GM12865 (cell line): ENCODE data around the gene TAAR6.
"Not testable (repeated sequence)": the region's sequence is repeated elsewhere in the genome, so short reads cannot be mapped to it uniquely, and the experiment has no call there.

Experiments used
- DNase-seq: peaks from one replicate; pipeline ENCODE4 v3.0.0; 2010; ENCODE audit warnings: low read depth
- H3K4me3 ChIP-seq: 2 replicates; pipeline ENCODE4 v1.5.1; 2011; ENCODE audit warnings: mild to moderate bottlenecking, low read depth, low read length, control low read depth
- CTCF ChIP-seq: IDR thresholded peaks from 2 replicates; pipeline ENCODE4 v1.5.1; 2011; ENCODE audit warnings: low read length, control low read depth, low read depth, inconsistent platforms; ENCODE audit not compliant: insufficient read depth; ENCODE audit errors: missing control alignments

The TAAR6 gene

GRCh38 chr6:132570221-132570777, at the start of gene TAAR6:
Gene TAAR6, plus strand, starts transcription at chr6:132570322. Its CDS starts 0 bp downstream, at chr6:132570322.
- no peak for DNase-seq
- H3K4me3 ChIP-seq = no peak within 1 kb of the TSS
- no peak for TF ChIP-seq CTCF

- H3K4me3 ChIP-seq = no peak overlapping the region
- no peak for TF ChIP-seq CTCF
- no peak for DNase-seq
Measured at GRCh38 chr6:132520953-132521352, 49.2 kb upstream of the TAAR6 start.

GRCh38 chr6:132524646-132525045, 45.5 kb upstream of the TAAR6 start:
- TF ChIP-seq CTCF = no peak

GRCh38 chr6:132525866-132526265, 44.3 kb upstream of the TAAR6 start:
- TF ChIP-seq CTCF = no peak
- no peak for DNase-seq
- H3K4me3 ChIP-seq = no peak overlapping the region

More at GRCh38 chr6:132524646-132525045, 45.5 kb upstream of the TAAR6 start:
- DNase-seq = no peak
- no peak overlapping the region for H3K4me3 ChIP-seq

GRCh38 chr6:132526461-132526860, 43.7 kb upstream of the TAAR6 start:
- no peak for DNase-seq
- no peak for TF ChIP-seq CTCF
- H3K4me3 ChIP-seq = no peak overlapping the region

GRCh38 chr6:132527791-132528190, 42.3 kb upstream of the TAAR6 start:
- DNase-seq = no peak
- no peak overlapping the region for H3K4me3 ChIP-seq
- TF ChIP-seq CTCF = no peak

- peak overlapping the region; percentile 27; the same call in 1 of the 2 replicates for H3K4me3 ChIP-seq
- TF ChIP-seq CTCF = peak; percentile 69
- DNase-seq = peak; percentile 82
Measured at GRCh38 chr6:132530293-132530974, 39.7 kb upstream of the TAAR6 start.

GRCh38 chr6:132534546-132534945, 35.6 kb upstream of the TAAR6 start:
- not testable (repeated sequence) for DNase-seq, H3K4me3 ChIP-seq
